NCI-H1048 (cell line): ENCODE results near the gene TBL1X.

Experiments used
- DNase-seq: peaks from one replicate; lab custom pipeline; 2025; lab: John Stamatoyannopoulos, UW

TBL1X gene

DNA sequence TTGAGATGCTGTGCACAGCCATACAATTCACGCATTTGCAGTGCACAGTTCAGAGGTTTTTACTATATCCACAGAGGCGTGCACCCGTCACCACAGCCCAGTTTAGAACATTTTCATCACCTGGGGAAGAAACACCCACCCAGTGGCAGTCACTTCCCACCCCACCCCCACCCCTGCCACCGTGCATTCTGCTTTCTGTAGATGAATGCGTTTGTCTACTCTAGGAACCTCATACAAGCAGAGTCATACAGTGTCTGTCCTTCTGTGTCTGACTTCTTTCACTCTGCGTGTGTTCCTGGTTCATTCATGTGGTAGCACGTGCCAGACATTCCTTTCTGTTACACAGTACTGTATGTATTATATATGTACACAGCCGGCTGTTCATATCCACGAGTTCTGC is 122.8 kb downstream of the TBL1X start:
- DNase-seq, result no peak

DNA sequence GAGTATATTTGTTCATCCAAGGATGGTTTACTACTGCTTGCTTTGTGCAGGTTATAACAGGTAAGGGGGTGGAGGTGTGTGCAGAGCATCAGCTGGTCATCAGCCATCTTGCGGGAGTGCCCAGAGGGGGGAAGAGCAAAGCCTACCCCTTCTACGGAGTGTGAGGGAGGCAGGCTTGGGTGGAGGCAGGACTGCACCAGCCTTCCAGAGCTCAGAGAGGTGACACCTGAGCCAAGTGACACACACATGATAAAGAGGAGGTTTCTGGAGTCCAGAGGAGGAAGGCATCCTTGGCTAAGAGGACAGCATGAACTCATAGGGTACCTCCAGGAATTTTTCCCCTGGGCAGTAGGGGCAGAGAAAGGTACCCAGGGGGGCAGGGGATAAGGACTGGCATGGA is 126.6 kb downstream of the TBL1X start:
- no peak for DNase-seq

DNA sequence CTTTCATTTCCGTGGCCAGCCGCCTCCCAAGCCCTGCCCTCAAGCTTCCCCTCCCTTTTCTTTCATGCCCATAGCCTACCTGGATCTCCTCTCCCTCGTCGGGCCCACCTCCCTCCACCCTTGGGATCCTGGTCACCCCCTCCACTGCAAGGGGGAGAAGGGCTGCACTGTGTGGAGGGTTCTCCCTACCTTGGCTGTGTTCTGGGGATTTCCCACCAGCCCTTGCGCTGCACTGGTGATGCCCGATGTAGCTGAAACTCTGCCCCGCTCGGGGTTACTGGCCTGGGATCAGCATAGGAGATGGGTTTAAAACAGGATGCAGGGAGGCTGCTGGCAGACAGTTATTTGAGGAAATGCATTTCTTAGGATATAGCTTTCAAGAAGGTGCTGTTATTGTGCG is 128.9 kb downstream of the TBL1X start:
- no peak for DNase-seq

DNA sequence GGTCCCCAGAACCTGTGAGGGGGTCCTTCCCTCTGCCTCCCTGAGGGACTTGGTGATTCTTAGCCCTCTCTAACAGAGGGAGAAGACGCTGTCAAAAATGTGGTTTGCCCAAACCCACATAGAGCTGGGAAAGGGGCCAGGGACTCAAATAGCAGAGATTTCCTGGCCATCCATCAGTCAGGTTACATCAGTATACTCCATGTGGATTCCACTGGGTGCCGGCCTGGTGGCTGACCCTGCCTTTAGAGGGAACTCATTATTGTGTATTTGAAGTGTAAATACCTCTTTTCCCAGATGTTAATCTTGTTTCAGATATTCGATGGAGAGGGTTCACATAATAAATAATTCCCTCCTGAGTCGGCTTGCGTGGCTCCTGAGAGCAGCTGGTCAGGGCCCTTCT is 130.3 kb downstream of the TBL1X start:
- no peak for DNase-seq

DNA sequence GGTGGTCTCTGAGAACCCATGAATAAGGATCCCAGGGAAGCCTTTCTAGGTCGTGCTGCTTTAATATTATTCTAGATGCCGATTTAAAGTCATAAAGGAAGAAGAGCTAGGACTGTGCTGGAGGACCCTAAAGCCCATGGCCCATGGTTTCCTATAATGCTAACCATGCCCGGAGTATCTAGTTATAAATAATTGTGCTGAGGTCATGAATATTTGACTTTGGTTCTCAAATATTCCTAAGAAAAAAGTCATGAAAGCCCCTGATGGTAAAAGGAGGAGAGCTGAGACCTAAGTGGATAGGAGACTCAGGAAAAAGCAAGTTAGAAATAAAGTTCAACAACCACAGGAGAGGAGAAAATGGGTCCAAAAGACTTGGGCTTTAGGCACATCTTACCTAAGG is 132.0 kb downstream of the TBL1X start:
- DNase-seq, result no peak

DNA sequence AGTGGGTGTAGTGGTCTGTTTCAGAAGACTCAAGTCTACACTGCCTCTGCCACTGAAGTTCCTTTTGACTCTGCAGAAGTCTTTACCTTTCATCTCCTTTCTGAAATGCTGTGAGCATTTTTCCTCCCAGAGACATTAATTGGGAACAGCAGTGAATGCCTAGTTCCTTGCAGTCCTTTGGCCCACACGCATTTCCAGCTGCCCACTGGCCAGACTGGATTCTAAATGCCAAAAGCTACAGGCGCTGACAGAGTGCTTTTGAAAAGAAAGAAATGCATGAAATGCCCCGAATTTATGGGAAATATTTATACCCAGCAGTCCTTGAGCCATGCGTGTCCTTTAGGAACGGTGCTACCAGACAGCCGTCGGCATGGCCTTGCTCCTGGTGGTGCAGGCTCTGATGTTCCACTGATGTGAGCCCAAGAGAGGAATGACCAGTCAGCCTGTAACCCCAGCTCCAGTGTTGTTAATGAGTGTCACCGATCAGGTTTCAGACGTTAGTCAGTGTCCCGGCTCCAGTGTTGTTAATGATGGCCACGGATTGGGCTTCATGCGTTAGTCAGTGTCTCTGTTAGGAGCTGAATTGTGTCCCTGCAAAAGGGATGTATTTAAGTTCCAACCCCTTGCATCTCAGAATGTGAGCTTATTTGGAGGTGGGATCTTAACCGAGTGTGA is 132.6 kb downstream of the TBL1X start:
- no peak for DNase-seq

DNA sequence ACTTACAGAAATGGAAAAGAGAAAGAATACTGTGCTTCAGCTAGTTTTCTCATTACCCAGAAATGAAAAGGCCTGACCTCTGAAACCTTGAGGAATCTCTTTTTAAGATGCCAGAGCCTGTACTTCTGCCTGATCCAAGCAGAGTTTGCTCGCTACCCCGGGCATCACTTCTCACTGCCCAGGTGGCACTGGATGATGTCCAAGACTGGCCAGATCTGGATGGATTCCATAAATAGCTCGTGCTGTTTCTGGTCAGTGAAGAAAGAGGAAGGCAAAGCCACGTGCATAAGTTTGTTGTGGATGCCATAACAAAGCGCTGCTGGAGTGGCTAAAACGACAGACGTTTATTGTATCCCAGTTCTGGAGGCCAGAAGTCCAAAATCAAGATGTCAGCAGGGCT is 133.5 kb downstream of the TBL1X start:
- DNase-seq, result no peak

DNA sequence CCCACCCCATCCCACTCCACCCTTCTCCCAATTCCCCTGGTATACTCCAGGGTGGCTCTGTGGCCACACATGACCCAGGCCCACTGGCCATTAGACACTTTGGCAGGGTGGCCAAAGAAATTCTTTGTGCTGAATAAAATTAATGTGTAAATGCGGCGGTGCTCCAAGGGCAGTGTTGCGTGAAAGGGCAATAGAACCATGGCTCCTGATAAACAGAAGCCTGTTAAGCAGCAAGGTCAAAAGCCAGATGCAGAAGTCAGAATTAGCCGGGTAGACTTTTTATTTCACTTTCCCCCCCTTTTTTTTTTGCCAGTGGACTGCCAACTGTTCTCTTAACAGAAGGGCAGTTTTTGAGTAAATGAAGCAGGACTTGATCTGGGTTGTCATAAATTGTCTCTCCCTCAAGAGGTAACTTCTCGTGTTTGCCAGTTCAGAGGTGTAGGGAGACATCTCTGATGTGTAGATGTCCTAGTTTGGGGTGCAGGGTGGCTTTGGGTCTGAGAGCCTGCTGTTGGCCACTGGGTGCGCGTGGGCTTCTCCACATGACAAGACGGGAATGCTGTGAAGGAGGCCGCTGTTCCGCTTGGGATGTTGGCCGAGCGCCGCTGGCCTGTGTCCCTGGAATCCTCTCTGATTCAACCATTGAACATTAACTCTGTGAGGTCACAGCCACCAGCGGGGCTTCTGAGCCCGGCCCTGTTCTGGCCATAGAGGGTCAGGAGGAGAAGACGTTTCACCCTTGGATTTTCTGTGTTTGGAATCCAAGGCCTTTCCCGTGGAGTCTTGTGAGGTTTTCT is 139.5 kb downstream of the TBL1X start:
- no peak for DNase-seq

DNA sequence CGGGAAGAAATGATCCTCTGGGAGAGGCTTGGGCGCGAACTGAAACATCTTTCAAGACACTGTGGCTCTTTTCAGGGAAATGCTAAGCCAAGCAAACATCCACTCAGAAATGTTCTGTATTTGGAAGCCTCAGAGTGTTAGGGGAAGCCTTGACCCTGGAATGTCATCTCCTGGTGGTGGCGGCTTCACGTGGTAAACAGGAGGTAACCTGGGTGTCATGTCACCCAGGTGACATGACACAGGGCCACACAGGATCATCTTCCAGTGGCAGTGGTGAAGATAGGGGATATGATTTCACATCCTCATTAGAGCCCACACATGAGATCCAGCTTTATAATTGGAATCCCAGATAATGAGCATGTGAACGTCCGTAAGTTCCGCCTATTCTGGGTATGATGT is 140.0 kb downstream of the TBL1X start:
- no peak for DNase-seq

DNA sequence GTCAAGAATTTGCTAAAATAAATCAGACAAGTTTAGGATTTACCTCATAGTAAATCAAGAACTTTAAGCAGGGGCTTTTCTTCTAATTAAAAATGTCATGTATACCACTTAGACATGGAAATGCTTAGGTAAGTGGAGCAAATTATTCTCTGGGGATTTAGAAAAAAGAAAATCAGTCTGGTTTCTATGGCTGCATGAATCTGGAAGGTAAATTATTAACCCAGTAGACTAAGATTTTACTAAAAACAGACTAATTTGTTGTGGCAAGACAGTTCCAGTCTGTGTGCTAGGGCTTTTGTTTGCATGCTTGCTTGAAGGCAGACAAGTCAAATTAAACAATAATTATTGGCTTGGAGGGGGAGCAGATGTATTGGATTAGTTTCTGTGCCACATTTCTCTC is 140.6 kb downstream of the TBL1X start:
- DNase-seq, result no peak

DNA sequence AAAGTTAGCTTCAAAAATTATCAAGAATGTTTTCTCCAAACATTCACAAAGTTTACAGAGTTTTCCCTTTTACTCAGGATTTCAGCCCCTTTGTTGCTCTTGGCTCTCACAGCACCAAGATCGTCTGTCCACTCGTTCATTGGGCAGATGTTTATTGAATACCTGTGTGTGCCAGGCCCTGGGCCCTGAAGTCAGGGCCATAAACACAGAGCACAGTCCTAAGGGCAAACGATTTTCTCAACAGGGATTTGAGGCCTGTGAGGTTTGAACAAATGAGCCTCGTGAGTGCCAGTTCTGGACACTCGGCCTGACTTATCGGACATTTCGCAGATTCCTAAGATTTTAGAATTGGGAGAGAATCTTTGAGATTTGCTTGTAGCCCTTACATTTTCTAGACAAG is 142.1 kb downstream of the TBL1X start:
- no peak for DNase-seq

DNA sequence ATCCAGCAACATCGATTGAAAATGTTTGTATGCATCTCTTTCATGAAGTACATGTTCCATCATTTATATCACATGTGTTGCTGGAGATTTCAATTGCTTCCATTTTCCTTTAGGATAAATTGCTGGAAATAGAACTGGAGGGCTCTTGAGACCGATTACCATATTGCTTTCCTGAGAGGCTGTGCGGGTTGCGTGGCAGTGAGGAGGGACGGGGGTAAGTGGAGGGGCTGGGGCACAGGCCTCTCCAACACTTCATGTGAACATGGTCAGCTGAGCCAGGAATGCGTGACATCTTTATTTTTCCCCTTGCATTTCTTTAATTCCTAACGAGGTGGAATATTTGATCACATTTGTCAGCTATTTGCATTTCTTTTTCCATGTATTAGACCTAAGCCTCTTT is 144.6 kb downstream of the TBL1X start:
- no peak for DNase-seq

DNA sequence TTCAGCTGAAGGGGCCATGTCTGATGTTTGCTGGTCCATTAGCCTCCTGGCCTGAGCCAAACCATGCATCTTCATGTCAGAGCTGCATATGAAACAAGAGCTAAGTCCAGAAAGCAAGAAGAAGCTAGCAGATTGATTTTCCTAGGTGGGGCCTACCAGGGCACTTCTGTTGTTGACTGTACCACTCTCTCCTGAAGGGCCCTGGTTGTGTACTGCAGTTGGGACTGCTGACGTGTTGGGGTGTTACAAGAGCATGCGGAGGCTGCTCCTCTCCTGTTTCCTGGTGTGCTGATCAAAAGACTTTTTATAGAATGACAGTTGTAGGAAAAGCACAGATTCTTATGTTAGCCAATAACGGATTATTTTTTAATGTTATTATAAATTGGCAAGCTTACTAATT is 145.1 kb downstream of the TBL1X start:
- DNase-seq, result no peak

DNA sequence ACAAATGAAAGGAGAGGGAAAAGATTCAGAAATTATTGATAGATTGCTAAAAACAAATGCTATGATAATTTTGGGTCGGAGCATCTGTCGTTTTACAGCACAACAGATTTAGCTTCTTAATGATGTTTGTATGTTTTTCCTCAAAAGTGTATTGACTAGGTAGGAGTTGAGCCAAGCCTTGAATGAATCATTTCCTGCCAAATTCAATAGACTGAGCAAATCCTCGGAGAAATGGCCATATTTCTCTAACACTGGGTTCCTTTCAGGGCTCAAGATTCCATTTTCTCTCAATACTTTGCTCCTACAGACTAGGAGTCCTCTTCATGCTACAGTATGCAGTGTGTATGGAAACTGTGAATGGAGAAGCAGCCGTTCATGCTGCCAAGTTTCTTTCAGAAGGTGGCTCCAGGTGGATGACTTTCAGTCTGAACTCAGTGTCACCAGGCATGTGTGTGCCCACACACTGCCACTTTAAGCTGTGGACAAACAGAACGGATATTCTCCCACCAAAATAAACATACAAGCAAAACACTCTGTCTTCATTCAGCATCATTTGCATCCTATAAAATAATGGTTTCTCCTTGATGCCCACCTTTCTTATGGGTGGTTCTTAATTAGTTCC is 146.0 kb downstream of the TBL1X start:
- no peak for DNase-seq

DNA sequence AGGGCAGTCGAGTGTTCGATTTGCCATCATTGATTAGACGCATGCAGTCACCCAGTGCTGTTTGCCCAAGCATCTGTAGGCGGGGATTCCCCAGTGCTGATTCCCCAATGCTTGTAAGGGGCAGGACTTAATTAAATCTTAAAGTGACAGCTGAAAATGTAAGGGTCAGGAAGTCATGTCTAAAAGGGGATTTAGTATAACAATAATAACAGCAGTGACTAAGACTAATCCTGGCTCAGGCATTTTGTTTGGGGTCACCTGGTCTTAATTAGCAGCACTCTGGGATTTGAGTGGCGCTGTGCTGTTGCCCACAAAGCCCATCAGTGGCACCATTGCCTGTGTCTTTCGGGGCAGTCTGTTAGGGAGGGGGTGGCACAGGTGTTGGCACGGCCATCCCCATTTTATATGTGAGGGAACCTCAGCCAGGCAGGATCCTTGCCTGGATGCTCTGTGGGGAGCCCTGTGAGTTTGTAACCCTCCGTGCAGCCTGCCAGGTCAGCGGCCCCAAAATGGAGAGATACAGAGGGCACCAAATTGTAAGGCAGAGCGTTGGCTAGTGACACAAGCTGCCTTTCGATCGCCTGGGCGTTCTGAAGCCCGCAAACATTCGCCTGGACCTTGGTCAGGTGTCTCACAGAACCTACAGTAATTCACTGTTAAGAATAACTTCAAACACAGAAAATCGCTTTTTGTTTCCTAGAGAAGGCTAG is 146.7 kb downstream of the TBL1X start:
- no peak for DNase-seq

DNA sequence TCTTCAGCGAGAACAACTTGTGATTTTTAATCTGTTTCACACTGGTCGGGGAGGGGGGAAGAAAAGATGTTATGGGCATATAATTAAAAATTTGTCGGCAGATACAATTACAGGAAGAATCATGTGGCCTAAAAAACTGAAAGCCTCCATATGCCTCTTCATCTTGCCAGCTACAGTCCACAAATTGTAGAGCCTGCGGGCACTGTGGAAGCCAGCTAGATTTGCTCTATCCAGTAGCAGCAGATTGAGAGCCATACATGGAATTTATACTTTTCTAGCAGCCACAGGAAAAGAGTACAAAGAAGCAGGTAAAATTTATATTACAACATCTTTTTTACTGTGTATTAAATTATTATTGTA is 147.3 kb downstream of the TBL1X start:
- no peak for DNase-seq

DNA sequence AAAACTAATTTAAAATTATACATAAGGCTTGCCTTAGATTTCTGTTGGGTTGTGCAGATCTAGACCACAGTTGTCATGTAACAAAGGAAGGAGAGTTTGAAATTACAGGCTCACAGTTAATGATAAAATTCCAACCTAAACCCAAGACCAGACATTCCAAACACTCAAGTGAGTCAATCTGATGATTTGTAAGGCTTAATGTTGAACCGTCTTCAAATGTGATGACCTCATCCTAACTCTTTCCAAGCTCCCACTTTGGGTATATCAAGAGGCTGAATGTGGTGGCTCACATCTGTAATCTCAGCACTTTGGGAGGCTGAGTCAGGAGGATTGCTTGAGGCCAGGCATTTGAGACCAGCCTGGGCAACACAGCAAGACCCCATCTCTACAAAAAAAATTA is 149.2 kb downstream of the TBL1X start:
- no peak for DNase-seq

DNA sequence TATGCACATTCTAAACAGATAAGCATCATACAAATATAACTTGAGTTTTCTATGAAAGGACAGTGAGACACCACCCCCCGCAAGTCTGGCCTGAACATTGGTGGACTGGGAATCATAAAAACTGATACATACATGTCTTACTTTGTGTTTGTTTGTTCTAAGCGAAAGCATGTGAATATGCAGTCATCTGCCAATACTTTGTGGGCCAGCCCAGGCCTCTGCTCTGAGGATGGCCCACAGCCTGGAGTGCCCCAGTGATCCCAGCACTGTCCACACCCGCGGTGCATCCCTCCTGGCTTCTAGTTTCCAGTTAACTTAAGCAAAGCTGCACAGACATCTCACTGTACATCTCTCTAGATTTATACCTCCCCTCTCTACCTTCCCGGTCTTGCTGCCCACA is 154.3 kb downstream of the TBL1X start:
- DNase-seq, result no peak

DNA sequence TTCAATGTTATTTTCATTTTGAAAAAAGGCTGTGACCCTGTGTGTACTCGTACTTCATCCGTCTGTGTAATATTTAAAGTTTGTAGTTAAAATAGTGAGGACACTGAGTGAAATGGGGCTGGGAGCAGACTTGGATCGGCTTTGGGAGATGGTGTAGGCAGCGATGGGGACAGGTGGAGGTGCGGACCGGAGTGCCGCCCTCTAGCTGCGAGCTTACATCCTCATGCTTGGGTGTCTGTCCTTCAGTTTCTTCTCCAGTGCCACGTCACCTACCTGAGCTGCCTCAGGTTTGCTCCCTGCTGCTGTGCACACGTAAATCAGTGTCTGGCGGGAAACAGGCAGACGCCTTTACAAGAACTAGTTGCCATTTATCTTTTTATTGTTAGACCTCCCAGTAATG is 154.7 kb downstream of the TBL1X start:
- no peak for DNase-seq

DNA sequence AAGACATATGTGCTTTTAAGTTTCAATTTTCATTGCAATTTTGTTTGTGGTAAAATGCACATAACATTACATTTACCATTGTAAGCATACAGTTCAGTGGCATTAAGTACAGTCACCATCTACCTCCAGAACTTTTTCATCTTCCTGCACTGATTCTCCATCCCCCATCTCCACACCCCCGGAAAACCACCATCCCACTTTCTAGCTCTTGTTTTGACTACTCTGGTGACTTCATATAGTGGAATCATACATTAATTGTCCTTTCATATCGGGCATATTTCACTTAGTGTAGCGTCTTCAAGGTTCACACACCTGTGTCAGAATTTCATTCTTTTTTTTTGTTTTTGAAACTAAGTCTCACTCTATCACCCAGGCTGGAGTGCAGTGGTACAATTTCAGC is 157.3 kb downstream of the TBL1X start:
- DNase-seq, result no peak

DNA sequence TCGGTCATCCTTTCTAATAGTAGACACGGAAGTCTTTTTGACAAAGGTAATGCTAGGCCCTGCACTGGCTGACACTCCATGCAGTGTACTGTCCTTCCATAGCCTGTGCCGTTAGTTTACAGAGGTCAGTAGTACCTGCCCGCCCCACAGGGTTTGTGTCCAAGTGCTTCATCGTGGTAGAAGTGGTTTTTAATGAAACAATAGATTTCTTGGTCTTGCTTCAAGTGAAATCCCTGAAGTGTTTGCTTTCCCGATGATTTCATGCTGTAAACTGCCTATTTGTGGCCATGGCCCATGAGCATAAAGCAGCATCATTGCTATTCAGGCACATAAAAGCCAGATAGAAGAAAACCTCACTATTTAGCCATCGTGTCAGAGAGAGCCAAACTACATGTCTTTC is 161.5 kb downstream of the TBL1X start:
- DNase-seq, result no peak

DNA sequence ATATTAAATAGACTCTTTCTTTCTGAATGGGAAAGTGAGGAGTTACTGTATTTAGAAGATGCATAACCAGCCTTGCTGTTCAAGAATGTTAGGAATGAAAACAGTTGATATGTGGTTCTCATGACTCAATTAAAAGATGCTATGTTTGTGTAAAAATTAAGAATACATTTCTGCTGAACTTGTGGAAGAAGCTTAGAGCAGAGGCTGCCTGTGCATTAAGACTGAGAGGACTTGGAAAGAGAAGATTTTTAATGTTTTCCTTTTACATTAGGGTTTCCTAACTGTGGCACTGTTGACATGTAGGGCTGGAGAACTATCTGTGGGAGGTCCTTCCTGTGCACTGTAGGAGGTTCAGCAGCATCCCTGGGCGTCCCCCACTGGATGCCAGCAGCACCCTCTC is 163.1 kb downstream of the TBL1X start:
- no peak for DNase-seq
